Pancreas (tissue), 10 donors: ENCODE data around the gene KIF3A. TPM values are rescaled to one million over a fixed set of nuclear protein-coding genes. Genes with fewer than 3 reads are reported as not detected.

Source experiments
- ATAC-seq, 4 donors: fragments of 200-7000 bp; cut with Tn5 transposase; one replicate each; pipeline versions ENCODE4 v1.8.0 to v1.9.1; 2020; ENCODE audit warnings: mild to moderate bottlenecking in 4 of 4, moderate library complexity in 4 of 4
- DNase-seq, 6 donors: peaks; one replicate each; pipeline ENCODE4 v3.0.0-alpha.2; 2020
- FAIRE-seq: peaks from 2 replicates; lab custom pipeline; 2012; peaks lifted over from hg19 to GRCh38; lab: Jason Lieb, UNC
- H3K27ac ChIP-seq, 4 donors: fragments of 200-600 bp; sonication (generic); 1 replicate in 3 of 4; 2 replicates in 1 of 4; pipeline versions ENCODE4 v1.5.0 to v1.8.0; 2020
- H3K27me3 ChIP-seq, 4 donors: fragments of 200-600 bp; one replicate each; pipeline ENCODE4 v1.8.0; 2021
- H3K36me3 ChIP-seq, 3 donors: fragments of 200-600 bp; sonication (generic) in 1 of 3; one replicate each; pipeline versions ENCODE4 v1.5.0 to v1.8.0; 2020 to 2021
- H3K4me1 ChIP-seq, 3 donors: fragments of 200-600 bp; one replicate each; pipeline ENCODE4 v1.8.0; 2021
- H3K4me3 ChIP-seq, 4 donors: fragments of 200-600 bp; sonication (generic) in 2 of 4; one replicate each; pipeline versions ENCODE4 v1.5.0 to v1.8.0; 2020 to 2021
- H3K9me3 ChIP-seq, 4 donors: fragments of 200-600 bp; one replicate each; pipeline ENCODE4 v1.8.0; 2021
- WGBS, 2 donors: extraction: QIAGEN DNeasy Blood & Tissue Kit; methylation state at CpG; one replicate each; pipeline ENCODE4 v1.1.7; 2013; 5-methylcytosine and 5-hydroxymethylcytosine counted together
- intact Hi-C, 3 donors: fragments of 100-400 bp; cut with DNase I; formaldehyde crosslinking; loops; one replicate each; pipeline versions ENCODE4 v1.11.1 to v1.14.2; 2022
- polyA plus RNA-seq, 2 donors: library from polyadenylated mRNA; stranded (reverse); fragments of 200-250 nt; gene quantifications; one replicate each; pipeline ENCODE4 v1.2.3, GENCODE V29; 2013
- total RNA-seq, 6 donors: library from RNA; stranded (reverse); fragmentation: NEBNext Ultra II Directional in 4 of 6; extraction: Animal tissue kit (Norgen Biotek cat#: 25700) in 4 of 6; gene quantifications; one replicate each; pipeline versions ENCODE4 v1.2.1 to v1.2.4, GENCODE V29; 2021 to 2023
- TF ChIP-seq, protein P1 (sequence below), 4 donors: fragments of 200-600 bp; sonication (generic) in 3 of 4; IDR thresholded peaks; one replicate each; pipeline versions ENCODE4 v1.5.0 to v1.8.0; 2021; ENCODE audit warnings: antibody characterized with exemption in 4 of 4
- donor health status: healthy with polysubstance abuse.
- donor health status: DM: no; HTN: no; CAD: no; lungs with moderate emphysema.
- donor health status: DM: no; HTN: no; CAD: no.
- donor health status: control.
- donor health status: control.
- donor health status: Bipolar disorder and iron deficiency.
- donor health status: DM: yes; HTN: yes; CAD: no.
- donor health status: DM: no; HTN: no; CAD: no.
- donor health status: DM: no; HTN: no; CAD: no.
- donor health status: DM: yes; HTN: yes; CAD: no.

Gene KIF3A
- total and polyA plus RNA-seq, 8 donors, result 2.4 to 6.3 (median 4.1) TPM

GRCh38 chr5:132664696-132665209 is 72.6 kb downstream of the KIF3A start:
- no peak for FAIRE-seq

GRCh38 chr5:132663771-132664695 is 73.3 kb downstream of the KIF3A start:
- Histone ChIP-seq H3K9me3 (no peaks in the 10 kb centered on the region), H3K4me1 (no peaks in the 10 kb centered on the region), H3K36me3 (no peaks in the 10 kb centered on the region), H3K27ac (no peak overlapping the region), H3K4me3 (no peak overlapping the region), H3K27me3 (no peaks in the 10 kb centered on the region)
- no peak for DNase-seq
- FAIRE-seq, result no peak
- intact Hi-C loops, result no loop called here
- TF ChIP-seq, protein P1, sequence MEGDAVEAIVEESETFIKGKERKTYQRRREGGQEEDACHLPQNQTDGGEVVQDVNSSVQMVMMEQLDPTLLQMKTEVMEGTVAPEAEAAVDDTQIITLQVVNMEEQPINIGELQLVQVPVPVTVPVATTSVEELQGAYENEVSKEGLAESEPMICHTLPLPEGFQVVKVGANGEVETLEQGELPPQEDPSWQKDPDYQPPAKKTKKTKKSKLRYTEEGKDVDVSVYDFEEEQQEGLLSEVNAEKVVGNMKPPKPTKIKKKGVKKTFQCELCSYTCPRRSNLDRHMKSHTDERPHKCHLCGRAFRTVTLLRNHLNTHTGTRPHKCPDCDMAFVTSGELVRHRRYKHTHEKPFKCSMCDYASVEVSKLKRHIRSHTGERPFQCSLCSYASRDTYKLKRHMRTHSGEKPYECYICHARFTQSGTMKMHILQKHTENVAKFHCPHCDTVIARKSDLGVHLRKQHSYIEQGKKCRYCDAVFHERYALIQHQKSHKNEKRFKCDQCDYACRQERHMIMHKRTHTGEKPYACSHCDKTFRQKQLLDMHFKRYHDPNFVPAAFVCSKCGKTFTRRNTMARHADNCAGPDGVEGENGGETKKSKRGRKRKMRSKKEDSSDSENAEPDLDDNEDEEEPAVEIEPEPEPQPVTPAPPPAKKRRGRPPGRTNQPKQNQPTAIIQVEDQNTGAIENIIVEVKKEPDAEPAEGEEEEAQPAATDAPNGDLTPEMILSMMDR (IDR thresholded peaks at IDR 0.05), result no peak
- WGBS, 2 donors, result 85% methylated on average over 13 of the region's 13 CpGs
- ATAC-seq, result no peak

More at GRCh38 chr5:132664696-132665209, 72.6 kb downstream of the KIF3A start:
- H3K4me3 ChIP-seq, result no peak overlapping the region
- TF ChIP-seq, protein P1 (IDR thresholded peaks at IDR 0.05), result no peak
- H3K27ac ChIP-seq, result no peak overlapping the region
- 94 to 97% methylated on average over 9 of the region's 9 CpGs for WGBS, 2 donors
- no peaks in the 10 kb centered on the region for H3K4me1 ChIP-seq
- H3K9me3 ChIP-seq, result no peaks in the 10 kb centered on the region
- DNase-seq, result no peak
- H3K27me3 ChIP-seq, result no peaks in the 10 kb centered on the region
- intact Hi-C loops, result no loop called here
- ATAC-seq, result no peak
- H3K36me3 ChIP-seq, result no peaks in the 10 kb centered on the region

DNA sequence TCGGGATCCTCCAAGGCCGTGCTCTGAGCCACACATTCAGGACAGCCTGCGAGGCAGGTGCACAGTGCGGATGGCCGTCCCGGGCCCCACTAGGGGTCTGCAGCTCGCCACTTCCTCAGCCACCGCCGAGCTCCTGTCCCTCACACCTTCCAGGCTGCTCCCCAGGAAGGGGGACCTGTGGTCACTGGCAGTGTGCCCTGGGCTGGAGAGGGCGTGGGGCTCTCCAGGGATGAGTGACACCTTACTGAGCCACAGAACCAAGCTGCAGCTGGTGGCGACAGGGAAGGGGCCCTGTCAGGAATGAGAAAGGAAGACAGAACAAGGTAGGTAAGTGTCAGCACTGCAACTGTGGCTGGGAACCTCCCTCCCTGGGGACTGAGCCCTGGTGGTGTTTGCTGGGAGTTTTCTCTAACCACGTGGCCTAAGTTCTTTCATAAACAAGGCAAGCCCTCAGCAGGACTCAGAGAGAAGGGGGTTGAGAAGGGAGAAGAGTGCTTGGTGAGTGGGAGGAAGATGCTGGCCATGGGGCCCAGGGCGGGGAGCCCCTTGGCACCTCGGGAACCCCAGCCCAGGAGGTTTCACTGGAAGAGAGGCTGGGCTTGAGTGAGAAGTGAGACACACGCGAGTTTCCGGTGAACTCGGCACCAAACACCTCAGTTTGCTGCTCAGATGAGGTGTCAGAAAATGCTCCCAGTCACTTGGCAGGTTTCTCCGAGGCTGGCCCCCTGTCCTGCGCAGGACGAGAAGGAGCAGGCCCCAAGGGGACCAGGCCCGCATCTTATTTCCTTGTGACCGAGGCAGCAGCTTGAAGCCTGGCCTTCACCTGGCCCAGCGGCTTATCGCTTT is 74.2 kb downstream of the KIF3A start:
- TF ChIP-seq, protein P1 (IDR thresholded peaks at IDR 0.05), result no peak
- no peak overlapping the region for H3K4me3 ChIP-seq
- H3K9me3 ChIP-seq, result no peaks in the 10 kb centered on the region
- H3K27me3 ChIP-seq, result no peaks in the 10 kb centered on the region
- no peak for DNase-seq
- H3K27ac ChIP-seq, result no peak overlapping the region
- 72% methylated on average over 25 of the region's 25 CpGs for WGBS, 2 donors
- intact Hi-C loops, result no loop called here
- no peaks in the 10 kb centered on the region for H3K4me1 ChIP-seq
- H3K36me3 ChIP-seq, result no peaks in the 10 kb centered on the region
- FAIRE-seq, result no peak
- ATAC-seq, result peak in 1 of 4 donors; percentile 17

- 88 to 92% methylated on average over 9 of the region's 9 CpGs for WGBS, 2 donors
- Histone ChIP-seq H3K9me3 (no peaks in the 10 kb centered on the region), H3K36me3 (no peaks in the 10 kb centered on the region), H3K4me3 (no peak overlapping the region), H3K4me1 (no peaks in the 10 kb centered on the region), H3K27ac (no peak overlapping the region), H3K27me3 (no peaks in the 10 kb centered on the region)
- ATAC-seq (no peak), DNase-seq (no peak), FAIRE-seq (no peak)
- TF ChIP-seq, protein P1 (IDR thresholded peaks at IDR 0.05), result no peak
- intact Hi-C loops, result no loop called here
These were observed 75.3 kb downstream of the KIF3A start for GRCh38 chr5:132662004-132662401.
